ENCODE data around the gene THSD7B. TPM values are rescaled to one million over a fixed set of nuclear protein-coding genes. Genes with fewer than 3 reads are reported as not detected.

THSD7B gene
- total and polyA plus RNA-seq, 9 of the 15 experiments (the other 6 are each of a cell fraction or from before 2014, with no cell fraction given) = not detected

DNA sequence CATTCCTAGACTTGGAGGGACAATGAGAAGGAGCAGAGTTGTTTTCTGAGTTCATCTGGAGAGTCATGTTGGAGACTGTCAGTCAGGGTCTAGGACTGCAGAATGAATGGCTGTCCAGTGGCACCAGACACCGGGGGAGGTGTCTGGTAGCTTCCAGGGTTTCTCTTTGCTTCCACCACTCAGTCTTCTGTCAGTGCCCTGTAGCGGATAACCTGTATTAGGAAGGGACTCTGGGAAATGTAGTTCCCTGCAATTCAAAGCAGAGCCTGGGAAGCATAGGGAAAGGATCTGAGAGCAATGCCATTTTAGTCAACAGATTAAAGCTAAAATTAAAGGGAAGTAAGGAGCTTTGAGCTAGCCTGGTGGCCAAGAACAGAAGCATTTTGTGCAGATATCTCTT lies 257.9 kb downstream of the THSD7B start:
- no peak overlapping the region for H3K27ac ChIP-seq (ENCODE audit: extremely low read depth, low read depth, low read length)
- BruUV-seq (replicated peaks) = no TSS peak
- H2AFZ ChIP-seq (ENCODE audit: low read depth, low read length) = no peak overlapping the region
- H3K4me1 ChIP-seq (replicated peaks in 1 of 2; ENCODE audit: control insufficient read depth in 2 of 2, insufficient read depth in 2 of 2, low read length in 2 of 2) = no peaks in the 10 kb centered on the region
- no peaks in the 10 kb centered on the region for H3K9me3 ChIP-seq (replicated peaks; ENCODE audit: control insufficient read depth, insufficient read depth, low read depth, low read length)
- no peak overlapping the region for H3K4me2 ChIP-seq (ENCODE audit: insufficient read depth, low read length)
- H3K9ac ChIP-seq (ENCODE audit: insufficient read depth in 1 of 2, low read depth in 2 of 2, low read length in 2 of 2) = no peak overlapping the region
- 0% methylated on average over 2 of the region's 2 CpGs for WGBS (ENCODE audit: insufficient coverage, low coverage, missing lambda C conversion rate)
- TF ChIP-seq CC2D1A (IDR thresholded peaks at IDR 0.05) = no peak
- TF ChIP-seq SRF (CRISPR knock-in tag; IDR thresholded peaks at IDR 0.05) = no peak
- TF ChIP-seq SIRT6 (IDR thresholded peaks at IDR 0.05; ENCODE audit: low read depth, low read length) = no peak
- TF ChIP-seq, protein P1, sequence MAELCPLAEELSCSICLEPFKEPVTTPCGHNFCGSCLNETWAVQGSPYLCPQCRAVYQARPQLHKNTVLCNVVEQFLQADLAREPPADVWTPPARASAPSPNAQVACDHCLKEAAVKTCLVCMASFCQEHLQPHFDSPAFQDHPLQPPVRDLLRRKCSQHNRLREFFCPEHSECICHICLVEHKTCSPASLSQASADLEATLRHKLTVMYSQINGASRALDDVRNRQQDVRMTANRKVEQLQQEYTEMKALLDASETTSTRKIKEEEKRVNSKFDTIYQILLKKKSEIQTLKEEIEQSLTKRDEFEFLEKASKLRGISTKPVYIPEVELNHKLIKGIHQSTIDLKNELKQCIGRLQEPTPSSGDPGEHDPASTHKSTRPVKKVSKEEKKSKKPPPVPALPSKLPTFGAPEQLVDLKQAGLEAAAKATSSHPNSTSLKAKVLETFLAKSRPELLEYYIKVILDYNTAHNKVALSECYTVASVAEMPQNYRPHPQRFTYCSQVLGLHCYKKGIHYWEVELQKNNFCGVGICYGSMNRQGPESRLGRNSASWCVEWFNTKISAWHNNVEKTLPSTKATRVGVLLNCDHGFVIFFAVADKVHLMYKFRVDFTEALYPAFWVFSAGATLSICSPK (IDR thresholded peaks at IDR 0.05; ENCODE audit: borderline replicate concordance) = no peak
- TF ChIP-seq NCOA6 (IDR thresholded peaks at IDR 0.05) = no peak
- TF ChIP-seq, protein P2, sequence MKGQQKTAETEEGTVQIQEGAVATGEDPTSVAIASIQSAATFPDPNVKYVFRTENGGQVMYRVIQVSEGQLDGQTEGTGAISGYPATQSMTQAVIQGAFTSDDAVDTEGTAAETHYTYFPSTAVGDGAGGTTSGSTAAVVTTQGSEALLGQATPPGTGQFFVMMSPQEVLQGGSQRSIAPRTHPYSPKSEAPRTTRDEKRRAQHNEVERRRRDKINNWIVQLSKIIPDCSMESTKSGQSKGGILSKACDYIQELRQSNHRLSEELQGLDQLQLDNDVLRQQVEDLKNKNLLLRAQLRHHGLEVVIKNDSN (CRISPR knock-in tag; IDR thresholded peaks at IDR 0.05) = no peak
- TF ChIP-seq ZNF76 (CRISPR knock-in tag; IDR thresholded peaks at IDR 0.05; ENCODE audit: borderline replicate concordance) = no peak
- TF ChIP-seq ZNF695 (CRISPR knock-in tag; IDR thresholded peaks at IDR 0.05) = no peak
- no peak for TF ChIP-seq BRF1 (IDR thresholded peaks at IDR 0.05; ENCODE audit: borderline replicate concordance, extremely low read depth, insufficient read length)
- no peak for TF ChIP-seq GATAD2A (IDR thresholded peaks at IDR 0.05)
- no peak for TF ChIP-seq CBFA2T2 (conservative IDR thresholded peaks at IDR 0.05)
- TF ChIP-seq, protein P3, sequence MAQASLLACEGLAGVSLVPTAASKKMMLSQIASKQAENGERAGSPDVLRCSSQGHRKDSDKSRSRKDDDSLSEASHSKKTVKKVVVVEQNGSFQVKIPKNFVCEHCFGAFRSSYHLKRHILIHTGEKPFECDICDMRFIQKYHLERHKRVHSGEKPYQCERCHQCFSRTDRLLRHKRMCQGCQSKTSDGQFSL (CRISPR knock-in tag; IDR thresholded peaks at IDR 0.05) = no peak
- TF ChIP-seq, protein P3 (tag; IDR thresholded peaks at IDR 0.05) = no peak
- ChIA-PET CTCF (ENCODE audit: low intra/inter-chr PET ratio) (no interaction called here), POLR2A (no interaction called here)
- DNase-seq (ENCODE audit: extremely low read depth in 1 of 4, low spot score in 3 of 4) (no peak), ATAC-seq (no peak), FAIRE-seq (no peak)
- intact Hi-C loops (cut with micrococcal nuclease) (no loop called here), in situ Hi-C loops (cut with MboI) (no loop called here)
- H4K20me1 ChIP-seq (replicated peaks; ENCODE audit: control insufficient read depth, insufficient read depth, low read length) = no peaks in the 10 kb centered on the region
- H3K36me3 ChIP-seq (ENCODE audit: control insufficient read depth, insufficient read depth, low read length) = no peaks in the 10 kb centered on the region
- no peaks in the 10 kb centered on the region for H3K9me1 ChIP-seq (ENCODE audit: control insufficient read depth, insufficient read depth, low read length)
- H3K79me2 ChIP-seq (ENCODE audit: control insufficient read depth, insufficient read depth, low read length) = no peaks in the 10 kb centered on the region
- no peak overlapping the region for H3K4me3 ChIP-seq
- no peaks in the 10 kb centered on the region for H3K27me3 ChIP-seq (ENCODE audit: control insufficient read depth in 2 of 2, insufficient read depth in 2 of 2, low read length in 2 of 2)

All from K562 (cell line).